GM13977 (cell line): ENCODE results near the gene RAX.

ENCODE experiments used
- DNase-seq: peaks from one replicate; pipeline ENCODE4 v3.0.0; 2012; ENCODE audit warnings: low spot score
- in situ Hi-C: fragments of 300-500 bp; cut with MboI; formaldehyde crosslinking; loops from one replicate; pipeline ENCODE4 v1.12.0; 2022; ENCODE audit warnings: low sequenced_read_pairs, low pct_unique_long_range_greater_than_20kb, mixed read lengths, inconsistent platforms; ENCODE audit not compliant: unreplicated experiment
- TF ChIP-seq, protein P1 (sequence below): IDR thresholded peaks from 2 replicates; pipeline ENCODE4 v1.5.1; 2012; ENCODE audit warnings: mild to moderate bottlenecking, control low read depth; ENCODE audit not compliant: insufficient read depth; ENCODE audit errors: extremely low read depth, missing control alignments

Gene RAX

DNA sequence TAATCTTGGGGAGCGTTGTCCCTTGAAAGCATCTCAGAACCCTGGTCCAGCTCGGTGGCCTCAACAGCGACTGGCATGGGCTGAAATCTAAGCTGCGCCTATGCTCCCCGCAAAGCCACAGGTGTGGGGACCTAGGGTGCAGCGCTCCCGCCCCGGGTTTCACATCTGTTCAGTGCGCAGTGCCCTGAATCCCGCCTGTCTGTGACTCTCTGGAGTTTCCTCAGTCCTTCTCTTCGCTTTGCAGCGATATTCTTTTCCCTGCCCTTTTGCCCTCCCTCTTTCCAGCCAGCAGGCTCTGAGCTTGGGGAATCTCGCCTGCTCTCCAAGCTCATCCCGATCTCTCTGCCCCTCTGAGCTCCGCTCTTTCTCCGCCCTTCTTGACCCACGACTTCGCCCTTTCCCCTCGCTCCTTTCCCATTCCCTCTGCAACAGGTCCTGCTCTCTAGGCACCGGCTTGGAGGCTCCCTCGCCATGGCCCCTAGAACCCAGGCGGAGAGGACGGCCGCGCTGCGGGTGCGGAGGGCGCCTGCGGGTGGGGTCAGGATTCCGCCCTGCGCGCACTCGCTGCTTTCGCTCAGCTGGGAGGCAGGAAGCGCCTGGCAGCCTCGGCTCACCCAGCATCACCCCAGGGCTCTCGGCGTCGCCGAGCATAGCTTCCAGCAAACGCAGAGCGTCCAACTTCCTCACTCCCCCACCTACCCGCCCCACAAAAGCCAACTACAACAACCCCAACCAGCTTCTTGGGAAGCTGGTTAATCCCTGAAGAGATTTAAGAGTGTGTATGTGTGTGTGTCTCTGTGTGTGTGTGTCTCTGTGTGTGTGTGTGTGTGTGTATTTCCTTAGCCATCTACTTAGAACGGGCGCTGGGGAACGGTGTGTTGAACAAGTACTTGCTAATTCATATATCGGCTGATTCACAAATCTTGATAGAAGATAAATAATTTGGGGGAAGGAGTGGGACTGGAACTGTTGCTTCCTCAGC lies 52.2 kb downstream of the RAX start:
- TF ChIP-seq, protein P1, sequence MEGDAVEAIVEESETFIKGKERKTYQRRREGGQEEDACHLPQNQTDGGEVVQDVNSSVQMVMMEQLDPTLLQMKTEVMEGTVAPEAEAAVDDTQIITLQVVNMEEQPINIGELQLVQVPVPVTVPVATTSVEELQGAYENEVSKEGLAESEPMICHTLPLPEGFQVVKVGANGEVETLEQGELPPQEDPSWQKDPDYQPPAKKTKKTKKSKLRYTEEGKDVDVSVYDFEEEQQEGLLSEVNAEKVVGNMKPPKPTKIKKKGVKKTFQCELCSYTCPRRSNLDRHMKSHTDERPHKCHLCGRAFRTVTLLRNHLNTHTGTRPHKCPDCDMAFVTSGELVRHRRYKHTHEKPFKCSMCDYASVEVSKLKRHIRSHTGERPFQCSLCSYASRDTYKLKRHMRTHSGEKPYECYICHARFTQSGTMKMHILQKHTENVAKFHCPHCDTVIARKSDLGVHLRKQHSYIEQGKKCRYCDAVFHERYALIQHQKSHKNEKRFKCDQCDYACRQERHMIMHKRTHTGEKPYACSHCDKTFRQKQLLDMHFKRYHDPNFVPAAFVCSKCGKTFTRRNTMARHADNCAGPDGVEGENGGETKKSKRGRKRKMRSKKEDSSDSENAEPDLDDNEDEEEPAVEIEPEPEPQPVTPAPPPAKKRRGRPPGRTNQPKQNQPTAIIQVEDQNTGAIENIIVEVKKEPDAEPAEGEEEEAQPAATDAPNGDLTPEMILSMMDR = no peak
- in situ Hi-C loops = no loop called here

DNA sequence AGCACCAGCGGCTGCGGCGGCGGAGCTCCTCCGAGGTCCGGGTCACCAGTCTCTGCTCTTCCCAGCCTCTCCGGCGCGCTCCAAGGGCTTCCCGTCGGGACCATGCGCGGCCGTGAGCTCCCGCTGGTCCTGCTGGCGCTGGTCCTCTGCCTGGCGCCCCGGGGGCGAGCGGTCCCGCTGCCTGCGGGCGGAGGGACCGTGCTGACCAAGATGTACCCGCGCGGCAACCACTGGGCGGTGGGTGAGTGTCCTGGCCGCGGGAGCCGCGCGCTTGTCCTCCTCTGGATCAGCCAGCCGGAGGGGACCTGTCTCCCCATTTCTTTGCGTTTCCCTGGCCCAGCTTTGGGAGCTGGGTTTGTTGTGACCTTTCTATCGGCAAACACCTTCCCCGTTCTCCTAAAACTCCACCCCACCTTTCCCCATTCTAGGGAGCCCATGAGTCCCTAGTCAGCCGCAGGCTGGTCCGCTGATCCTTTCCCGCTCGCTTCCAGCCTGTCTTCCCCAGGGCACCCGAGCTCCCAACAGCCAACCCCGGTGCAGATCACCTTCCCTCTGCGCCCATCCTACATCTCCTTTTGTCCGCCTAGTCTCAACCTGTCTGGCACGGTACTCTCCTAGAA lies 53.0 kb downstream of the RAX start:
- DNase-seq = no peak
- TF ChIP-seq, protein P1 = no peak
- in situ Hi-C loops = no loop called here

More for the DNA sequence above, 52.2 kb downstream of the RAX start:
- DNase-seq = no peak

DNA sequence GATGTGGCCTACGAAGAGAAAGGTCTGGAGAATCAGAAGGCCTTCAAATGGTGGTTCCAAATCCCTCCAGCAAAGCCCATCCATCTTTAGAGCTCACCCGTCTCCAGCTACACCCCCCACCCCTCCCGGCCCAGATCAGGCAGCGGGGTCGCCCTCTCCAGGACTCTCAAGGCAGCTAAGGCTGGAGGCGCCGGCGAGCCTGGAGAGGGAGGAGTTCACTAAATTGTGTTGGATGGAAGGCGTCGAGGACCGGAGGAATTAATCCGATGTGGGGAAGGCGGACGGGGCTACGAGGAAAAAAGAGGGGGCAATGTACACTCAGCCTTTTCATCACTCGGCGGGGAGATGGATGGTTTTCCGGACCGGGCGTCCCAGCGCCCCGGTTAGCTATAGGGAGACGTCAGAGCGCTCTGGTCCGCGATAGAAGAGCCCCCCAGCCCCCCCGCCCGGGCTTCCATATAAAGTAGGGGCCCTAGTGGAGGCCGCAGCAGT lies 53.5 kb downstream of the RAX start, which contains the start of gene GRP:
Gene GRP (plus strand): TSS at position 487 of the 492 bp plus-strand sequence. CDS start 108 bp downstream, outside the sequence.
- no peak for DNase-seq
- in situ Hi-C loops = no loop called here
- TF ChIP-seq, protein P1 = no peak

DNA sequence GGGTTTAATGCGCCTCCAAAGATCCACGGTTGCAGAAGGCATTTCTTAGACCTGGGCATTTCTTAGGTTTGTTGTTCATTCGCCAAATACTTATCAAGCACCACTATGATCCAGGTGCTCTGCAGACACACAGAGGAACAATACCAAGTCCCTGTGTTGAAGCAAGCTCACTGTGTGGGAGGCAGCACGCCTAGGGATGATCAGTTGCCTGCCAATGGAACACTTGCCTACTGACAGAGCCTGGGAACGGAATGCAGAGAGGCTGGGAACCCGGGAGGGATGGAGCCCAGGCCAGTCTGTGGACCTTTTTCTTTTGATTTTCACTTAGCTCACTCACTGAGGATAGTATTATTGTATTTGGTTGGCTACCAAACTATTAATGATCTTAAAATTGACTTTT lies 55.2 kb downstream of the RAX start:
- in situ Hi-C loops = no loop called here
- TF ChIP-seq, protein P1 = no peak
- no peak for DNase-seq
